Lower leg skin (tissue), 4 donors: Measurements from ENCODE around the gene NIF3L1. TPM values are rescaled to one million over a fixed set of nuclear protein-coding genes. Genes with fewer than 3 reads are reported as not detected.

Experiments
- DNase-seq, 2 donors: peaks; one replicate each; pipeline ENCODE4 v3.0.0-alpha.2; 2019; ENCODE audit warnings: low spot score in 2 of 2
- H3K4me3 ChIP-seq: fragments of 200-600 bp; sonication (generic); 2 replicates; pipeline ENCODE4 v1.5.1; 2017; ENCODE audit warnings: mild to moderate bottlenecking, low read depth; ENCODE audit not compliant: poor library complexity, severe bottlenecking
- POLR2A ChIP-seq, 2 donors: fragments of 450-650 bp; IDR thresholded peaks; one replicate each; pipeline ENCODE4 v1.6.1; 2016 to 2017; ENCODE audit warnings: antibody characterized with exemption in 2 of 2, mild to moderate bottlenecking in 1 of 2, moderate library complexity in 1 of 2
- WGBS, 2 donors: methylation state at CpG; one replicate each; pipeline ENCODE4 v1.1.5; 2018; 5-methylcytosine and 5-hydroxymethylcytosine counted together
- intact Hi-C: fragments of 100-400 bp; cut with DNase I; formaldehyde crosslinking; loops from one replicate; pipeline ENCODE4 v1.15.0; 2023; ENCODE audit warnings: low total_unique reads
- total RNA-seq, 4 donors: library from RNA; depleted of rRNA; stranded (reverse); fragments of >200 nt; gene quantifications; one replicate each; pipeline ENCODE4 v1.1.0, GENCODE V29; 2016
- TF ChIP-seq, protein P1 (sequence below), 3 donors: fragments of 450-650 bp; IDR thresholded peaks; one replicate each; pipeline ENCODE4 v1.5.1; 2016; ENCODE audit warnings: antibody characterized with exemption in 3 of 3, mild to moderate bottlenecking in 3 of 3, moderate library complexity in 2 of 3

NIF3L1 gene
- total RNA-seq, 4 donors from 2014 or later = 19.1 to 41.2 (median 25.2) TPM

DNA sequence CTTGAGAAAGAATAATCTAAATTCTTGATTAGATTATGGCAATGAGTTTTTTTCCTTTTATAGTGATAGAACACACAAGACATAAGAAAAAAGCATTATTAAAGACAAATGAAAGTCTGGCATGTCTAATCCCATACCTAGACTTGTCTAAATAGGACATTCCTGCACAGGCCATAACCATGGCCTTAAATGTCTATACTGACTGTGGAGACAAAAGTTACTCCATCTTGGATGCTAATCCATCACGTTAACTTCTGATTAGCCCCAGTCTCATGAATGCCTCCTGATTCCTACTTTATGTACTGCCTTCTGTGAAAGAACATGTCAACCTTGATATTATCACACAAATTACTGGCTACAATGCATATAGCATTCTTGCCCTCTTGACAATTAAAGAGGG lies 50.7 kb downstream of the NIF3L1 start:
- intact Hi-C loops = no loop called here
- no peak for TF ChIP-seq POLR2A (IDR thresholded peaks at IDR 0.05)
- TF ChIP-seq, protein P1, sequence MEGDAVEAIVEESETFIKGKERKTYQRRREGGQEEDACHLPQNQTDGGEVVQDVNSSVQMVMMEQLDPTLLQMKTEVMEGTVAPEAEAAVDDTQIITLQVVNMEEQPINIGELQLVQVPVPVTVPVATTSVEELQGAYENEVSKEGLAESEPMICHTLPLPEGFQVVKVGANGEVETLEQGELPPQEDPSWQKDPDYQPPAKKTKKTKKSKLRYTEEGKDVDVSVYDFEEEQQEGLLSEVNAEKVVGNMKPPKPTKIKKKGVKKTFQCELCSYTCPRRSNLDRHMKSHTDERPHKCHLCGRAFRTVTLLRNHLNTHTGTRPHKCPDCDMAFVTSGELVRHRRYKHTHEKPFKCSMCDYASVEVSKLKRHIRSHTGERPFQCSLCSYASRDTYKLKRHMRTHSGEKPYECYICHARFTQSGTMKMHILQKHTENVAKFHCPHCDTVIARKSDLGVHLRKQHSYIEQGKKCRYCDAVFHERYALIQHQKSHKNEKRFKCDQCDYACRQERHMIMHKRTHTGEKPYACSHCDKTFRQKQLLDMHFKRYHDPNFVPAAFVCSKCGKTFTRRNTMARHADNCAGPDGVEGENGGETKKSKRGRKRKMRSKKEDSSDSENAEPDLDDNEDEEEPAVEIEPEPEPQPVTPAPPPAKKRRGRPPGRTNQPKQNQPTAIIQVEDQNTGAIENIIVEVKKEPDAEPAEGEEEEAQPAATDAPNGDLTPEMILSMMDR (IDR thresholded peaks at IDR 0.05) = no peak
- 90% methylated on average over 1 of the region's 1 CpG for WGBS, 2 donors
- no peak for DNase-seq
- H3K4me3 ChIP-seq = no peak overlapping the region

GRCh38 chr2:200943527-200944105 lies 54.4 kb downstream of the NIF3L1 start:
- H3K4me3 ChIP-seq = no peak overlapping the region
- DNase-seq = no peak
- 79 to 88% methylated on average over 1 of the region's 1 CpG for WGBS, 2 donors
- TF ChIP-seq POLR2A (IDR thresholded peaks at IDR 0.05) = no peak
- TF ChIP-seq, protein P1 (IDR thresholded peaks at IDR 0.05) = no peak
- intact Hi-C loops = no loop called here

GRCh38 chr2:200944467-200945394 lies 55.6 kb downstream of the NIF3L1 start:
- WGBS, 2 donors = 90 to 93% methylated on average over 12 of the region's 12 CpGs
- intact Hi-C loops = no loop called here
- DNase-seq = no peak
- no peak overlapping the region for H3K4me3 ChIP-seq
- TF ChIP-seq POLR2A (IDR thresholded peaks at IDR 0.05) = no peak
- TF ChIP-seq, protein P1 (IDR thresholded peaks at IDR 0.05) = peak in 1 of 3 donors; percentile 91

DNA sequence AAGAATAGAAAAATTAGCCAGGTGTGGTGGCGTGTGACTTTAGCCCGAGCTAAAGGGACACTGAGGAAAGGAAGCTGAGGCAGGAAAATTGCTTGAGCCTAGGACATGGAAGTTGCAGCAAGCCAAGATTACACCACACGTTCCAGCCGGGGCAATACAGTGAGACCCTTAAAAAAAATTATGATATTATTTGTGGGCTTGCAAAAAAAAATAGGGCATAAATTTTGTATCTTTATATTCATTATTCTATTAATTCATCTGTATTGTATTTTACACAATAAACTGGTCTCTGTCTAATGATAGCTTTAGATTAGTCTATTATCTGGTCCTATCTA lies 56.2 kb downstream of the NIF3L1 start:
- TF ChIP-seq, protein P1 (IDR thresholded peaks at IDR 0.05) = no peak
- TF ChIP-seq POLR2A (IDR thresholded peaks at IDR 0.05) = no peak
- no peak for DNase-seq
- intact Hi-C loops = no loop called here
- H3K4me3 ChIP-seq = no peak overlapping the region
- WGBS, 2 donors = 96 to 97% methylated on average over 4 of the region's 4 CpGs

- WGBS, 2 donors = 83 to 95% methylated on average over 3 of the region's 3 CpGs
- TF ChIP-seq POLR2A (IDR thresholded peaks at IDR 0.05) = no peak
- TF ChIP-seq, protein P1 (IDR thresholded peaks at IDR 0.05) = no peak
- intact Hi-C loops = no loop called here
- H3K4me3 ChIP-seq = no peak overlapping the region
- no peak for DNase-seq
These were observed 61.2 kb downstream of the NIF3L1 start for GRCh38 chr2:200950378-200950777.

Other genes starting within 250 kb of the NIF3L1 start
- gene BZW1, start 77.5 kb upstream of the NIF3L1 start, total RNA-seq = 100 to 1,000 TPM in 3 of 4 donors, 10 to 100 TPM in 1; 57.6 to 156 (median 148) TPM
- gene CLK1, start 24.7 kb upstream of the NIF3L1 start, total RNA-seq = 100 to 1,000 TPM in 3 of 4 donors, 10 to 100 TPM in 1; 86.0 to 307 (median 205) TPM
- gene PPIL3, start 294 bp upstream of the NIF3L1 start, total RNA-seq = 10 to 100 TPM; 12.6 to 32.5 (median 20.6) TPM
- 10 to 100 TPM; 10.1 to 20.8 (median 15.5) TPM for gene ORC2, start 74.3 kb downstream of the NIF3L1 start, total RNA-seq
- 10 to 100 TPM in 3 of 4 donors, 1 to 10 TPM in 1; 9.6 to 27.9 (median 15.2) TPM for gene HYCC2, start 182.3 kb downstream of the NIF3L1 start, total RNA-seq
- gene NDUFB3, start 182.6 kb downstream of the NIF3L1 start, total RNA-seq = 10 to 100 TPM; 31.8 to 46.8 (median 35.3) TPM
- gene CFLAR, start 226.8 kb downstream of the NIF3L1 start, total RNA-seq = 100 to 1,000 TPM; 136 to 163 (median 147) TPM